ENCODE data around the gene SPATA31C1. TPM values are rescaled to one million over a fixed set of nuclear protein-coding genes. Genes with fewer than 3 reads are reported as not detected.
"Not testable (repeated sequence)": the region's sequence is repeated elsewhere in the genome, so short reads cannot be mapped to it uniquely, and the experiment has no call there.

SPATA31C1 gene
- not detected for total RNA-seq
- not detected for polyA plus RNA-seq
- long read RNA-seq, donor 1 = 0 reads
- long read RNA-seq, donor 2 = 0 reads
- long read RNA-seq, donor 3 = 0 reads

DNA sequence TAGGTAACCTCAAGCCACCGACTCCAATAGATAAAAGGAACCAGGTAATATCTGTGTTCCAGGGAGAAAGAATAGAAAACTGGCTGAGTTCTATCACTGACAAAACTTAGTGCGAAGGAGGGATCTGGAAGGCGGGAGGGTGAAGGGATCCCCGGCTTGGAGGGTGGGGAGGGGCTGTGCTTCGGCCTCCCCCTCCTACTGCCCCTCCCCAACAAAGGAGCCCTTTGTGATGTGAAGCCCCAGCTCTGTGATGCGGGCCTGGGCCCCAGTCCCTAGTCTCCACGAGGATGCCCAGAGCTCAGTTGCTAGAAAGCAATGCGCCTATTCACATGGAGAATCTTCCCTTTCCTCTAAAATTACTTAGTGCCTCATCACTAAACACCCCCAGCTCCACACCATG is at the start of gene SPATA31C1:
TSS of gene SPATA31C1 (plus strand) at position 301 of the 400 bp plus-strand sequence.
- H3K4me1 ChIP-seq; intact Hi-C loops (cut with DNase I); H3K27me3 ChIP-seq; H3K27ac ChIP-seq; ATAC-seq; DNase-seq; H3K9me3 ChIP-seq; H3K4me3 ChIP-seq; H3K36me3 ChIP-seq: not testable (repeated sequence)
- WGBS, 2 donors = no CpG with 5 or more reads among the region's 8 CpGs

- H3K9me3 ChIP-seq = no peaks in the 10 kb centered on the region
- no peaks in the 10 kb centered on the region for H3K36me3 ChIP-seq
- no peak for DNase-seq
- TF ChIP-seq CTCF (IDR thresholded peaks at IDR 0.05) = no peak
- 91% methylated on average over 9 of the region's 9 CpGs for WGBS, 2 donors
- H3K27ac ChIP-seq = no peak overlapping the region
- H3K4me1 ChIP-seq = no peaks in the 10 kb centered on the region
- H3K4me3 ChIP-seq = no peak overlapping the region
- intact Hi-C loops (cut with DNase I) = no loop called here
- H3K27me3 ChIP-seq = peaks cover 0 to 8% (median 0%) of the 10 kb centered on the region in 7 donors
- no peak for ATAC-seq
Observed at GRCh38 chr9:87868175-87868574, 49.6 kb upstream of the SPATA31C1 start.

DNA sequence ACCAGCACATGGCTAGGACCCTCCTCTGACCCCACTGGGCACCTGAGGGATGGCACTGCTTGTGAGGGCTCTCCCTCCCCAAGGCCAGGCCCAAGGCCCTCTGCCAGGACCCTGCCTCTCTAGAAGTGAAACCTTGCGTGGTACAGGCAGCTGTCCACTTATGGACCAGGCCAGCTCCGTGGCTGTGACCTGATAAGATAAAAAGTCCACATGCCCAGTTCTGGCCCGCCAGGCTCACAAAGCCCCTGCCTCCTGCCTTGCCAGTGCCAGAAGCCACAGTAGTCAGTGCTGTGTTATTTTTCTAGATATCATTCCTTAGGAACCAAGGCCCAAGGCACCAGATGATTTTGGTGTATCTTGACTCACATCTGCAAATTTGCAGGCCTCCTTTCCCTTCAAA is 49.1 kb upstream of the SPATA31C1 start:
- intact Hi-C loops (cut with DNase I) = no loop called here
- WGBS, 2 donors = 55 to 61% methylated on average over 3 of the region's 3 CpGs
- no peaks in the 10 kb centered on the region for H3K4me1 ChIP-seq
- no peaks in the 10 kb centered on the region for H3K36me3 ChIP-seq
- TF ChIP-seq CTCF (IDR thresholded peaks at IDR 0.05) = no peak
- H3K27me3 ChIP-seq = peaks cover 0 to 8% (median 0%) of the 10 kb centered on the region in 7 donors
- no peaks in the 10 kb centered on the region for H3K9me3 ChIP-seq
- H3K27ac ChIP-seq = no peak overlapping the region
- DNase-seq (no peak), ATAC-seq (no peak)
- H3K4me3 ChIP-seq = no peak overlapping the region

DNA sequence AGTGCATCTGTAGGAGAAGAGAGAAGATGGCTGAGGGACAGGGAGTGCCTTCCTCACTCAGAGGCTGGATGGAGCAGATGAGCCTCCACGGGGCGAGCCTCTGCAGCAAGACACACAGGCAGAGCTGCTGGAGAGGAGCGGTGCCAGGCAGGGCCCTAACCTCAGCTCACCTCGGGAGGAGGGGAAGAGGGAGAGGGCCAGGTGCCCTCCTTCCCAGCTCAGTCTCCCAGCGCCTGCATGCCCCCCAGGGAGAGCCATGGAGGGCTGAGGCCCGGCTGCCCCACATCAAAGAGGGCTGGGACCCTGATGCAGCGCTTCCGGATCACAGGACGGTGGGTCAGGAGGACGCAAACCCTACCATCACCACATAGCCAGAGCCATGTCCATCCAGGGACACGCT is 48.7 kb upstream of the SPATA31C1 start:
- no peak for TF ChIP-seq CTCF (IDR thresholded peaks at IDR 0.05)
- H3K9me3 ChIP-seq = no peaks in the 10 kb centered on the region
- H3K4me3 ChIP-seq = no peak overlapping the region
- intact Hi-C loops (cut with DNase I) = no loop called here
- H3K4me1 ChIP-seq = no peaks in the 10 kb centered on the region
- H3K27me3 ChIP-seq = peaks cover 0 to 8% (median 0%) of the 10 kb centered on the region in 7 donors
- ATAC-seq (no peak), DNase-seq (no peak)
- H3K36me3 ChIP-seq = no peaks in the 10 kb centered on the region
- H3K27ac ChIP-seq = no peak overlapping the region
- WGBS, 2 donors = 84 to 87% methylated on average over 11 of the region's 11 CpGs

- Histone ChIP-seq H3K27ac (no peak overlapping the region), H3K9me3 (no peaks in the 10 kb centered on the region), H3K4me3 (no peak overlapping the region), H3K4me1 (no peaks in the 10 kb centered on the region), H3K36me3 (no peaks in the 10 kb centered on the region), H3K27me3 (peaks cover 0 to 9% (median 0%) of the 10 kb centered on the region in 7 donors)
- ATAC-seq (no peak), DNase-seq (no peak)
- intact Hi-C loops (cut with DNase I) = no loop called here
- WGBS, 2 donors = 85% methylated on average over 7 of the region's 7 CpGs
- TF ChIP-seq CTCF (IDR thresholded peaks at IDR 0.05) = no peak
Observed at GRCh38 chr9:87871425-87872078, 46.2 kb upstream of the SPATA31C1 start.
